Measurements from ENCODE around the gene MYO5A.
"Not testable (repeated sequence)": the region's sequence is repeated elsewhere in the genome, so short reads cannot be mapped to it uniquely, and the experiment has no call there.

The MYO5A gene

GRCh38 chr15:52540374-52541012 is 11.8 kb upstream of the MYO5A start:
- no peak for DNase-seq (ENCODE audit: low spot score)

- no peak for DNase-seq (ENCODE audit: low spot score)
Measured at GRCh38 chr15:52537459-52537858, 8.8 kb upstream of the MYO5A start.

GRCh38 chr15:52532427-52532826 is 3.7 kb upstream of the MYO5A start:
- DNase-seq (ENCODE audit: low spot score): no peak

- no peak for DNase-seq (ENCODE audit: low spot score)
Measured at GRCh38 chr15:52529940-52530339, 1.3 kb upstream of the MYO5A start.

GRCh38 chr15:52529341-52529924 is 753 bp upstream of the MYO5A start:
- DNase-seq (ENCODE audit: low spot score): peak; percentile 19

GRCh38 chr15:52527911-52528563 is 643 bp downstream of the MYO5A start:
- peak; percentile 29 for DNase-seq (ENCODE audit: low spot score)

- DNase-seq (ENCODE audit: low spot score): no peak
Measured at GRCh38 chr15:52527196-52527910, 1.3 kb downstream of the MYO5A start.

GRCh38 chr15:52524223-52525136 is 4.2 kb downstream of the MYO5A start:
- no peak for DNase-seq (ENCODE audit: low spot score)

GRCh38 chr15:52523647-52524046 is 5.0 kb downstream of the MYO5A start:
- DNase-seq (ENCODE audit: low spot score): no peak

GRCh38 chr15:52523192-52523591 is 5.5 kb downstream of the MYO5A start:
- peak; percentile 92 for DNase-seq (ENCODE audit: low spot score)

GRCh38 chr15:52521682-52522081 is 7.0 kb downstream of the MYO5A start:
- DNase-seq (ENCODE audit: low spot score): no peak

- DNase-seq (ENCODE audit: low spot score): no peak
Measured at GRCh38 chr15:52520421-52520820, 8.3 kb downstream of the MYO5A start.

- DNase-seq (ENCODE audit: low spot score): no peak
Measured at GRCh38 chr15:52518487-52519371, 10.0 kb downstream of the MYO5A start.

- DNase-seq (ENCODE audit: low spot score): no peak
Measured at GRCh38 chr15:52517014-52517413, 11.7 kb downstream of the MYO5A start.

- no peak for DNase-seq (ENCODE audit: low spot score)
Measured at GRCh38 chr15:52515343-52515742, 13.3 kb downstream of the MYO5A start.

- DNase-seq (ENCODE audit: low spot score): no peak
Measured at GRCh38 chr15:52514482-52514881, 14.2 kb downstream of the MYO5A start.

- DNase-seq (ENCODE audit: low spot score): not testable (repeated sequence)
Measured at GRCh38 chr15:52512869-52513268, 15.8 kb downstream of the MYO5A start.

- no peak for DNase-seq (ENCODE audit: low spot score)
Measured at GRCh38 chr15:52511084-52511483, 17.6 kb downstream of the MYO5A start.

- no peak for DNase-seq (ENCODE audit: low spot score)
Measured at GRCh38 chr15:52509500-52510245, 19.0 kb downstream of the MYO5A start.

GRCh38 chr15:52506549-52506948 is 22.1 kb downstream of the MYO5A start:
- no peak for DNase-seq (ENCODE audit: low spot score)
